SU-DHL-6 (cell line): ENCODE measurements around the gene FYCO1.

Experiments
- H2AFZ ChIP-seq: fragments of 200-600 bp; sonication (generic); 2 replicates; pipeline ENCODE4 v1.6.1; 2014; ENCODE audit warnings: low read depth, mild to moderate bottlenecking, moderate library complexity, mixed read lengths, antibody characterized with exemption, low read length; ENCODE audit not compliant: severe bottlenecking
- H3F3A ChIP-seq: fragments of 200-600 bp; shearing (Covaris generic); 2 replicates; pipeline ENCODE4 v1.6.0; 2016; ENCODE audit warnings: antibody characterized with exemption, mild to moderate bottlenecking; ENCODE audit not compliant: insufficient read depth
- H3K27ac ChIP-seq: fragments of 200-600 bp; sonication (generic); 2 replicates; pipeline ENCODE4 v1.5.1; 2016; ENCODE audit warnings: low read depth, mild to moderate bottlenecking, low read length, moderate library complexity, mixed read lengths
- H3K27me3 ChIP-seq: fragments of 200-600 bp; sonication (generic), shearing (Covaris generic); 2 replicates; pipeline ENCODE4 v1.6.0; 2014; ENCODE audit warnings: mild to moderate bottlenecking, low read length
- H3K36me3 ChIP-seq: fragments of 200-600 bp; sonication (generic); 2 replicates; pipeline ENCODE4 v1.6.1; 2014; ENCODE audit warnings: mild to moderate bottlenecking, low read length, mixed read lengths
- H3K4me2 ChIP-seq: fragments of 300-600, 200-600 bp; shearing (Covaris generic), sonication (generic); 2 replicates; pipeline ENCODE4 v1.6.0; 2014; ENCODE audit warnings: low read length, low read depth, mild to moderate bottlenecking; ENCODE audit not compliant: poor library complexity, severe bottlenecking
- H3K4me3 ChIP-seq: fragments of 200-600 bp; sonication (generic); 2 replicates; pipeline ENCODE4 v1.5.1; 2014; ENCODE audit warnings: antibody characterized with exemption, low read length, mild to moderate bottlenecking, mixed read lengths; ENCODE audit not compliant: insufficient read depth, poor library complexity, severe bottlenecking
- H3K79me2 ChIP-seq: fragments of 200-600 bp; sonication (generic); 2 replicates; pipeline ENCODE4 v1.6.1; 2014; ENCODE audit warnings: mild to moderate bottlenecking, low read length, moderate library complexity; ENCODE audit not compliant: insufficient read depth
- H3K9ac ChIP-seq: fragments of 200-600 bp; sonication (generic); 2 replicates; pipeline ENCODE4 v1.7.0; 2014; ENCODE audit warnings: mild to moderate bottlenecking, low read length
- H3K9me2 ChIP-seq: fragments of 200-600 bp; sonication (generic); replicated peaks from 2 replicates; pipeline ENCODE4 v1.6.1; 2014; ENCODE audit warnings: low read length; ENCODE audit not compliant: insufficient read depth
- H3K9me3 ChIP-seq: fragments of 200-600 bp; sonication (generic); 2 replicates; pipeline ENCODE4 v1.6.1; 2014; ENCODE audit warnings: low read length, mixed read lengths; ENCODE audit not compliant: insufficient read depth
- H4K20me1 ChIP-seq: fragments of 200-600 bp; sonication (generic); 2 replicates; pipeline ENCODE4 v1.6.1; 2014; ENCODE audit warnings: low read depth, mild to moderate bottlenecking, antibody characterized with exemption, low read length, moderate library complexity, mixed read lengths
- EZH2phosphoT487 ChIP-seq: fragments of 200-600 bp; sonication (generic), shearing (Covaris generic); conservative IDR thresholded peaks from 2 replicates; pipeline ENCODE4 v1.6.1; 2018; ENCODE audit warnings: mild to moderate bottlenecking, antibody characterized with exemption, low read length, moderate library complexity, mixed read lengths
- TF ChIP-seq, protein P1 (sequence below): fragments of 200-600 bp; sonication (generic); IDR thresholded peaks from one replicate; pipeline ENCODE4 v1.5.1; 2017; ENCODE audit warnings: antibody characterized with exemption, mild to moderate bottlenecking, low read length, moderate library complexity; ENCODE audit not compliant: insufficient read depth, poor library complexity, severe bottlenecking

FYCO1 gene

GRCh38 chr3:45873036-45873435 lies 122.6 kb downstream of the FYCO1 start:
- Histone ChIP-seq H3F3A (no peaks in the 10 kb centered on the region), H3K9ac (no peak overlapping the region), H3K27ac (no peak overlapping the region), H3K9me3 (no peaks in the 10 kb centered on the region), H3K4me2 (no peak overlapping the region), H3K79me2 (no peaks in the 10 kb centered on the region), H3K36me3 (no peaks in the 10 kb centered on the region), H4K20me1 (no peaks in the 10 kb centered on the region), H3K4me3 (no peak overlapping the region), H2AFZ (no peak overlapping the region), H3K27me3 (no peaks in the 10 kb centered on the region), H3K9me2 (no peaks in the 10 kb centered on the region)
- no peak for TF ChIP-seq EZH2phosphoT487
- TF ChIP-seq, protein P1, sequence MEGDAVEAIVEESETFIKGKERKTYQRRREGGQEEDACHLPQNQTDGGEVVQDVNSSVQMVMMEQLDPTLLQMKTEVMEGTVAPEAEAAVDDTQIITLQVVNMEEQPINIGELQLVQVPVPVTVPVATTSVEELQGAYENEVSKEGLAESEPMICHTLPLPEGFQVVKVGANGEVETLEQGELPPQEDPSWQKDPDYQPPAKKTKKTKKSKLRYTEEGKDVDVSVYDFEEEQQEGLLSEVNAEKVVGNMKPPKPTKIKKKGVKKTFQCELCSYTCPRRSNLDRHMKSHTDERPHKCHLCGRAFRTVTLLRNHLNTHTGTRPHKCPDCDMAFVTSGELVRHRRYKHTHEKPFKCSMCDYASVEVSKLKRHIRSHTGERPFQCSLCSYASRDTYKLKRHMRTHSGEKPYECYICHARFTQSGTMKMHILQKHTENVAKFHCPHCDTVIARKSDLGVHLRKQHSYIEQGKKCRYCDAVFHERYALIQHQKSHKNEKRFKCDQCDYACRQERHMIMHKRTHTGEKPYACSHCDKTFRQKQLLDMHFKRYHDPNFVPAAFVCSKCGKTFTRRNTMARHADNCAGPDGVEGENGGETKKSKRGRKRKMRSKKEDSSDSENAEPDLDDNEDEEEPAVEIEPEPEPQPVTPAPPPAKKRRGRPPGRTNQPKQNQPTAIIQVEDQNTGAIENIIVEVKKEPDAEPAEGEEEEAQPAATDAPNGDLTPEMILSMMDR: no peak

- H4K20me1 ChIP-seq: no peaks in the 10 kb centered on the region
- no peaks in the 10 kb centered on the region for H3K9me2 ChIP-seq
- no peak overlapping the region for H3K27ac ChIP-seq
- no peaks in the 10 kb centered on the region for H3K9me3 ChIP-seq
- H3K4me2 ChIP-seq: no peak overlapping the region
- H3F3A ChIP-seq: no peaks in the 10 kb centered on the region
- no peak overlapping the region for H3K4me3 ChIP-seq
- H2AFZ ChIP-seq: no peak overlapping the region
- no peaks in the 10 kb centered on the region for H3K27me3 ChIP-seq
- no peaks in the 10 kb centered on the region for H3K36me3 ChIP-seq
- H3K9ac ChIP-seq: no peak overlapping the region
- no peak for TF ChIP-seq EZH2phosphoT487
- TF ChIP-seq, protein P1: no peak
- H3K79me2 ChIP-seq: no peaks in the 10 kb centered on the region
These were observed 123.1 kb downstream of the FYCO1 start for GRCh38 chr3:45872569-45872968.

DNA sequence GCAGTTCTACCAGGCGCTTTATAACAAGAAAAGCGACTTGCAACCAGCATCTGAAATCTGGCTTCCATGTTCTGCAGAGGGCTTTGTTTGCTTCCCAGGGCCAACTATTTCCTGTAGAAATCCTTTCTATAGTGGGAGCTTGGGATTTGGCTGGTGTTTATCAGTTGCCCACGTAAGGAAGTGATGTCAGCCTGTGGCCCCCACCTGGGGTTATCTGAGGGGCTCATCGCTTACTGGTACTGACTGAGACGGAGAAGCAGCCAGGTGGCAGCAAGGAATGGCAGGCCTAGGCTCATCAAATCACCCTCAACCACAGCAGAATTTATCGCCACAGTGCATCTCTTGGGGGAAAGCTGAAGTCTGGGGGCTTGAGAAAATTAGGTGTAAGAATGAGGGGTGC lies 123.8 kb downstream of the FYCO1 start:
- no peaks in the 10 kb centered on the region for H3K79me2 ChIP-seq
- no peaks in the 10 kb centered on the region for H3K36me3 ChIP-seq
- no peak overlapping the region for H2AFZ ChIP-seq

More for the DNA sequence above, 123.8 kb downstream of the FYCO1 start:
- H3K4me3 ChIP-seq: no peak overlapping the region
- TF ChIP-seq EZH2phosphoT487: no peak
- TF ChIP-seq, protein P1: no peak
- no peaks in the 10 kb centered on the region for H4K20me1 ChIP-seq
- H3K4me2 ChIP-seq: no peak overlapping the region
- H3K9me3 ChIP-seq: no peaks in the 10 kb centered on the region
- H3K27ac ChIP-seq: no peak overlapping the region
- no peaks in the 10 kb centered on the region for H3F3A ChIP-seq
- no peaks in the 10 kb centered on the region for H3K9me2 ChIP-seq
- no peak overlapping the region for H3K9ac ChIP-seq
- no peaks in the 10 kb centered on the region for H3K27me3 ChIP-seq
